ENCODE results near the gene TDRD6. TPM values are rescaled to one million over a fixed set of nuclear protein-coding genes. Genes with fewer than 3 reads are reported as not detected.
"Not testable (repeated sequence)": the region's sequence is repeated elsewhere in the genome, so short reads cannot be mapped to it uniquely, and the experiment has no call there.

The TDRD6 gene
- total RNA-seq, 1 experiment from 2014 or later, result not detected

DNA sequence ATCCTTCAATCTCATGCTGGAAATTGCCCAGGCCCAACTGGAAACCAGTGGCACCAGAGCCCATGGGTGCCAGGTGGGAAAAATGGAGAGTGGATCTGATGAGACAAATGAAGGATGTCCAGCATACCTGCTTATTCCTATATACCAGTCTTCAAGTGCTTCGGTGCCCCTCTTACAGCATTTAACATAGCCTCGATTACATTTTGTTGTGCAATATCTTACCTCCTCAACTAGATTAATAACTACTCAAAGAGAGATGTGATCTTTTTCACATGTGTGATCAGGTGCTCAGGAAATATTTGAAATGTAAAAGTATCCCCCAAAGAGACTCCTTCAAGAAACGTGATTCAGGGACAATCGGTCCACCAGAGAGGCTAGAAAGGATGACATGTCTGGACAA, 54.2 kb downstream of the TDRD6 start:
- TF ChIP-seq TCF7L2 (IDR thresholded peaks at IDR 0.05; ENCODE audit: low read depth, low read length) (no peak), POLR2AphosphoS5 (IDR thresholded peaks at IDR 0.05; ENCODE audit: low read depth, low read length) (no peak), SIN3A (IDR thresholded peaks at IDR 0.05; ENCODE audit: borderline replicate concordance, insufficient read depth, low read depth, low read length) (no peak), CTCF (IDR thresholded peaks at IDR 0.05) (no peak)
- TF ChIP-seq, protein P1, sequence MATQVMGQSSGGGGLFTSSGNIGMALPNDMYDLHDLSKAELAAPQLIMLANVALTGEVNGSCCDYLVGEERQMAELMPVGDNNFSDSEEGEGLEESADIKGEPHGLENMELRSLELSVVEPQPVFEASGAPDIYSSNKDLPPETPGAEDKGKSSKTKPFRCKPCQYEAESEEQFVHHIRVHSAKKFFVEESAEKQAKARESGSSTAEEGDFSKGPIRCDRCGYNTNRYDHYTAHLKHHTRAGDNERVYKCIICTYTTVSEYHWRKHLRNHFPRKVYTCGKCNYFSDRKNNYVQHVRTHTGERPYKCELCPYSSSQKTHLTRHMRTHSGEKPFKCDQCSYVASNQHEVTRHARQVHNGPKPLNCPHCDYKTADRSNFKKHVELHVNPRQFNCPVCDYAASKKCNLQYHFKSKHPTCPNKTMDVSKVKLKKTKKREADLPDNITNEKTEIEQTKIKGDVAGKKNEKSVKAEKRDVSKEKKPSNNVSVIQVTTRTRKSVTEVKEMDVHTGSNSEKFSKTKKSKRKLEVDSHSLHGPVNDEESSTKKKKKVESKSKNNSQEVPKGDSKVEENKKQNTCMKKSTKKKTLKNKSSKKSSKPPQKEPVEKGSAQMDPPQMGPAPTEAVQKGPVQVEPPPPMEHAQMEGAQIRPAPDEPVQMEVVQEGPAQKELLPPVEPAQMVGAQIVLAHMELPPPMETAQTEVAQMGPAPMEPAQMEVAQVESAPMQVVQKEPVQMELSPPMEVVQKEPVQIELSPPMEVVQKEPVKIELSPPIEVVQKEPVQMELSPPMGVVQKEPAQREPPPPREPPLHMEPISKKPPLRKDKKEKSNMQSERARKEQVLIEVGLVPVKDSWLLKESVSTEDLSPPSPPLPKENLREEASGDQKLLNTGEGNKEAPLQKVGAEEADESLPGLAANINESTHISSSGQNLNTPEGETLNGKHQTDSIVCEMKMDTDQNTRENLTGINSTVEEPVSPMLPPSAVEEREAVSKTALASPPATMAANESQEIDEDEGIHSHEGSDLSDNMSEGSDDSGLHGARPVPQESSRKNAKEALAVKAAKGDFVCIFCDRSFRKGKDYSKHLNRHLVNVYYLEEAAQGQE (IDR thresholded peaks at IDR 0.05; ENCODE audit: insufficient read depth in 1 of 2, low read depth in 2 of 2, low read length in 1 of 2), result no peak
- BruUV-seq (replicated peaks), result no TSS peak
- Histone ChIP-seq H3K4me1 (ENCODE audit: control insufficient read depth, insufficient read depth, low read length) (no peaks in the 10 kb centered on the region), H3K27me3 (ENCODE audit: control insufficient read depth, insufficient read depth, low read length) (peaks cover 6% of the 10 kb centered on the region; the same call in 1 of the 2 replicates), H3K4me3 (ENCODE audit: low read depth in 2 of 2, low read length in 2 of 2) (no peak overlapping the region), H3K36me3 (ENCODE audit: control insufficient read depth, insufficient read depth, low read length) (no peaks in the 10 kb centered on the region), H3K27ac (ENCODE audit: low read length) (no peak overlapping the region), H3K9me3 (ENCODE audit: control insufficient read depth, insufficient read depth, low read depth, low read length) (no peaks in the 10 kb centered on the region)
- intact Hi-C loops (cut with micrococcal nuclease; ENCODE audit: unreplicated experiment), result no loop called here
- ChIA-PET CTCF (no interaction called here), POLR2A (no interaction called here)
- DNase-seq (ENCODE audit: low read depth, low spot score), result no peak
- no peak for ATAC-seq
- in situ Hi-C loops (cut with HindIII; ENCODE audit: low pct_unique_long_range_greater_than_20kb, low sequenced_read_pairs), result no loop called here

GRCh38 chr6:46743425-46744158, 55.9 kb downstream of the TDRD6 start:
- POLR2A ChIA-PET, result no interaction called here
- TF ChIP-seq SIN3A (IDR thresholded peaks at IDR 0.05; ENCODE audit: borderline replicate concordance, insufficient read depth, low read depth, low read length) (no peak), CTCF (IDR thresholded peaks at IDR 0.05) (no peak), TCF7L2 (IDR thresholded peaks at IDR 0.05; ENCODE audit: low read depth, low read length) (no peak)
- TF ChIP-seq, protein P1 (IDR thresholded peaks at IDR 0.05; ENCODE audit: insufficient read depth in 1 of 2, low read depth in 2 of 2, low read length in 1 of 2), result no peak
- CTCF ChIA-PET, result no interaction called here
- Histone ChIP-seq H3K4me3 (ENCODE audit: low read depth in 2 of 2, low read length in 2 of 2) (no peak overlapping the region), H3K27me3 (ENCODE audit: control insufficient read depth, insufficient read depth, low read length) (no peaks in the 10 kb centered on the region), H3K36me3 (ENCODE audit: control insufficient read depth, insufficient read depth, low read length) (no peaks in the 10 kb centered on the region), H3K4me1 (ENCODE audit: control insufficient read depth, insufficient read depth, low read length) (no peaks in the 10 kb centered on the region), H3K27ac (ENCODE audit: low read length) (no peak overlapping the region), H3K9me3 (ENCODE audit: control insufficient read depth, insufficient read depth, low read depth, low read length) (no peaks in the 10 kb centered on the region)
- intact Hi-C loops (cut with micrococcal nuclease; ENCODE audit: unreplicated experiment) (no loop called here), in situ Hi-C loops (cut with HindIII; ENCODE audit: low pct_unique_long_range_greater_than_20kb, low sequenced_read_pairs) (no loop called here)
- ATAC-seq (no peak), DNase-seq (ENCODE audit: low read depth, low spot score) (no peak)
- no TSS peak for BruUV-seq (replicated peaks)

- H3K9me3 ChIP-seq (ENCODE audit: control insufficient read depth, insufficient read depth, low read depth, low read length); BruUV-seq (replicated peaks); CTCF ChIA-PET; H3K4me3 ChIP-seq (ENCODE audit: low read depth in 2 of 2, low read length in 2 of 2); H3K4me1 ChIP-seq (ENCODE audit: control insufficient read depth, insufficient read depth, low read length); intact Hi-C loops (cut with micrococcal nuclease; ENCODE audit: unreplicated experiment); H3K36me3 ChIP-seq (ENCODE audit: control insufficient read depth, insufficient read depth, low read length); H3K27ac ChIP-seq (ENCODE audit: low read length); in situ Hi-C loops (cut with HindIII; ENCODE audit: low pct_unique_long_range_greater_than_20kb, low sequenced_read_pairs); DNase-seq (ENCODE audit: low read depth, low spot score); H3K27me3 ChIP-seq (ENCODE audit: control insufficient read depth, insufficient read depth, low read length); ATAC-seq; POLR2A ChIA-PET: not testable (repeated sequence)
These were observed 56.6 kb downstream of the TDRD6 start for GRCh38 chr6:46744159-46744725.

All from Panc1 (cell line).